Measurements from ENCODE around the gene WFDC11.
"Not testable (repeated sequence)": the region's sequence is repeated elsewhere in the genome, so short reads cannot be mapped to it uniquely, and the experiment has no call there.

Gene WFDC11

DNA sequence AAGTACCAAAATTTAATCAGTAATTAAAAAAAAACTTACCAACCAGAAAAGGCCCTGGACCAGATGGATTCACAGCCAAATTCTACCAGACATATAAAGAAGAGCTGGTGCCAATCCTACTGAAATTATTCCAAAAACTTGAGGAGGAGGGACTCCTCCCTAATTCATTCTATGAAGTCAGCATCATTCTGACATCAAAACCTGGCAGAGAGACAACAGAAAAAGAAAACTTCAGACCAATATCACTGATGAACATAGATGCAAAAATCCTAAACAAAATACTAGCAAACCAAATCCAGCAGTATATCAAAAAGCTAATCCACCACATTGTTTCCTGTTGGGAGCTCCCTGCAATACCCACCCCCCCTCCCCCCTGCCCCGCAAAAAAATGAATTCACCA lies at the start of gene WFDC11:
Gene WFDC11, minus strand, starts transcription at position 101 of the 400 bp plus-strand sequence. CDS start 19,639 bp downstream, outside the sequence.
- no peak for DNase-seq (ENCODE audit: low read depth)

DNA sequence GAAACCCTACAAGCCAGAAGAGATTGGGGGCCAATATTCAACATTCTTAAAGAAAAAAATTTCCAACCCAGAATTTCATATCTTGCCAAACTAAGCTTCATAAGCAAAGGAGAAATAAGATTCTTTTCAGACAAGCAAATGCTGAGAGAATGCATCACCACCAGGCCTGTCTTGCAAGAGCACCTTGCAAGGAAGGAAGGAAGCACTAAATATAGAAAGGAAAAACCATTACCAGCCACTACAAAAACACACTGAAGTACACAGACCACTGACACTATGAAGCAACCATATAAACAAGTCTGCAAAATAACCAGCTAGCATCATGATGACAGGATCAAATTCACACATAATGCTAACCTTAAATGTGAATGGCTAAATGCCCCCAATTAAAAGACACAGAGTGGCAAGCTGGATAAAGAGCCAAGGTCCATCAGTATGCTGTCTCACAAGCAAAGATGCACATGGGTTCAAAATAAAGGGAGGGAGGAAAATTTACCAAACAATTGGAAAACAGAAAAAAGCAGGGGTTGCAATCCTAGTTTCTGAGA lies 46.2 kb upstream of the WFDC11 start:
- not testable (repeated sequence) for DNase-seq (ENCODE audit: low read depth)

DNA sequence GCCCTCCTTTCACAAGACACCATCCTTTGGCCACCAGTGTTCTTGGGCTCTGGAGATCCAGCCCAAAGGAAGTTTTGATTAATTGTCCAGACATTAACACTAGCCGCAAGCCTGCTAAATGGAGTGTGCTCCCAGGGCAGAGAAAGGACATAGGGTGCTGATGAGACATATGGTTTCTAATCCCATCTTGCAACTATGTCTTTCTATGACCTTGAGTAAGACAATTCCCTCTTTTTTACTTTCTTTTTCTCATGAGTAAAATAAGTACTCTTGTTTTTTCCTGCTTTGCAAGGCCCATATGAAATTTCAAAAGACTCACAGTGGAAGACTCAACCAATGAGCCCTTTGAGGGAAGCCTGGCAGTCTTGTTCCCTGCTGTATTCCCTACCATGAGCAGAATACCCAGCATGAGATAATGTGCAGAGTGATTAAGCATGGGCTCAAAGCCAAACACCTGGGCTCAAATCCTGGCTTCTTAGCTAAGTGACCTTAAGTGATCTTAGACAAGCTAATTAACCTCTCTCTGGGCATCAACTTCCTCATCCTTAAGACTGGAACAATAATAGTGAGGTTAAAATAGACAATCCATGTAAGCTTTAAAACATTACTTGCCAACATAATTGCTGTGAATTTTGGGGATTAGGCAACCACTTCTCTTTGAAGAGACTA lies 35.1 kb upstream of the WFDC11 start, which contains the start of gene WFDC10B:
Gene WFDC10B, minus strand, starts transcription at position 51 of the 669 bp plus-strand sequence. CDS start 19,027 bp downstream, outside the sequence.
- DNase-seq (ENCODE audit: low read depth) = no peak

DNA sequence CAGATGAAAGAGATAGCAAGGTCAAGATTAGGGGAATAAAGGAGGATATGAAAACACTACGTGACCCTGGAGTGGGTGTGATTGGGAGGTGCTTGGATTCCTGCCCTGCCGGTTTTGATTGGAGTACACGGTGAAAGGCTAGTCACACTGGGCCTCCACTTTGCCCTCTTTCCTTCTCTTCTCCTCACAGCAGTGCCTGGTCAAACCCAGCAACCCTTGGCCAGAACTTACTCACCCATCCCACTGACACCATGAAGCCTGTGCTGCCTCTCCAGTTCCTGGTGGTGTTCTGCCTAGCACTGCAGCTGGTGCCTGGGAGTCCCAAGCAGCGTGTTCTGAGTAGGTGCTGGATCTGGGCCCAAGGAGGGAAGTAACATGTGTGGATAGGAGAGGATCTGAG lies 31.8 kb upstream of the WFDC11 start, which contains the start of gene WFDC13:
Gene WFDC13, plus strand, starts transcription at position 166 of the 400 bp plus-strand sequence. Its CDS starts 86 bp downstream, at position 252.
- DNase-seq (ENCODE audit: low read depth) = no peak

DNA sequence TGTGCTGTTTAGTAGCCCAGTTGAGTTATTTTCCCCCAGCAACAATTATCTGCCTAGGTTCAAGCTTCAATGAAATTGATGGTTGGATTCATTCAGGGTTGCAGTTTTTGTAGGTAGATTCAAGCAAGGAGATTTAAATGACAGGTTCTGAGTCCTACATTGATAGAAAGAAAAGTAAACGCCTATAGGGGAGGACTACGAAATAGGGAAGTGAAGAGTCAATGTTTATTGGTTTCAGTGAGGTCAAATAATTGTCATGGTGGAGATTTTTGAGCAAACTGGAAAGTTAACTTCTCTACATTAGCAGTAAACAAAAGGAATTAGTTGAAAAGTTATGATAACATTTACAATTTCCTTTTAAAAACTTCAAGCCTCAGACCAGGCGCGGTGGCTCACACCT lies 31.1 kb upstream of the WFDC11 start:
- DNase-seq (ENCODE audit: low read depth) = no peak

DNA sequence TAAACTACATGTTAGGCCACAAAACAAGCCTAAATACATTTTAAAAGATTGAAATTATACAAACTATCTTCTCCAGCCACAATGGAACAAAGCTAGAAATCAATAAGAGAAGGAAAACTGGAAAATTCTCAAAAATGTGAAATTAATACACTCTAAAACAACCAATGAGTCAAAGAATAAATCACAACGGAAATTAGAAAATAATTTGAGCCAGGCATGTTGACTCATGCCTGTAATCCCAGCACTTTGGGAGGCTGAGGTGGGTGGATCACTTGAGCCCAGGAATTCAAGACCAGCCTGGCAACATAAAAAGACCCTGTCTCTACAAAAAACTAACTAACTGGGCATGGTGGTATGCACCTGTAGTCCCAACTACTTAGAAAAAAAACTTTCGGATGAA lies 25.5 kb upstream of the WFDC11 start:
- DNase-seq (ENCODE audit: low read depth) = no peak

DNA sequence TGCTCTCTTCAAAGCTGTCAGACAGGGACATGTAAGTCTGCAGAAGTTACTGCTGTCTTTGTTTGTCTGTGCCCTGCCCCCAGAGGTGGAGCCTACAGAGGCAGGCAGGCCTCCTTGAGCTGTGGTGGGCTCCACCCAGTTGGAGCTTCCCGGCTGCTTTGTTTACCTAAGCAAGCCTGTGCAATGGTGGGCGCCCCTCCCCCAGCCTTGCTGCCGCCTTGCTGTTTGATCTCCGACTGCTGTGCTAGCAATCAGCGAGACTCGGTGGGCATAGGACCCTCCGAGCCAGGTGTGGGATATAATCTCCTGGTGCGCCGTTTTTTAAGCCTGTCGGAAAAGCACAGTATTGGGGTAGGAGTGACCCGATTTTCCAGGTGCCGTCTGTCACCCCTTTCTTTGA lies 23.3 kb upstream of the WFDC11 start:
- not testable (repeated sequence) for DNase-seq (ENCODE audit: low read depth)

DNA sequence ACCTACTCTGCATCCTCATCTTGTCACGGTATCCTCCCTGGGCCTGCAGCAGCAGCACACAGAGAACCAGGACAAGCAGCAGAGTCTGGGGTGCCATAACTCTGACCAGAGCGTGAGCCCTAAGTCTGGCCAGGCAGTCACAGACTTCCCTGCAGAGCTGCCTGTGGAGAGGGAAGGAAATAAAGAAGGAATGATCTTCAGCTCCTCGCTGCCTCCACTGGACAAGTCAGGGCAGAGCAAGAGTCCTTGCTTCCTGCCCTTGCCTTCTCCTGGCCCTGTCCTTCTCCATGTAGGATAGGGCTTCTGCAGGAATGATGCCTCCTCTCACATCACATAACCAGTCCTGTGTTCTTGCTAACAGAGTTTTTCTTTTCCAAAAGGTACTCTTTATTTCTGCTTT lies 15.9 kb upstream of the WFDC11 start:
- no peak for DNase-seq (ENCODE audit: low read depth)

DNA sequence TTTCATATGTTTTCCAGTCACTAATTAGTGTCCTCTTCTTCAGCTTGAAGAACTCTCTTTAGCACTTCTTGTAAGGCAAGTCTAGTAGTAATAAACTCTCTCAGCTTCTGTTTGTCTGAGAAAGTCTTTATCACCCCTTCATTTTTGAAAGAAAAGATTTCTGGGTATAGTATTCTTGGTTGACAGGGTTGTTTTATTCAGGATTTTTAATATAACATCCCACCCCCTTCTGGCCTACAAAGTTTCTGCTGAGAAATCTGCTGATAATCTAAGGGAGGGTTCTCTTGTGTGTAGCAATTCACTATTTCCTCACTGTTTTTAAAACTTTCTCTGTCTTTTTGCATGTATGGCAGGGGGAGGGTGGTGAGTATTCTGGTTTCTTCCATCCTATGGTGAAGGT lies 9.6 kb upstream of the WFDC11 start:
- no peak for DNase-seq (ENCODE audit: low read depth)

DNA sequence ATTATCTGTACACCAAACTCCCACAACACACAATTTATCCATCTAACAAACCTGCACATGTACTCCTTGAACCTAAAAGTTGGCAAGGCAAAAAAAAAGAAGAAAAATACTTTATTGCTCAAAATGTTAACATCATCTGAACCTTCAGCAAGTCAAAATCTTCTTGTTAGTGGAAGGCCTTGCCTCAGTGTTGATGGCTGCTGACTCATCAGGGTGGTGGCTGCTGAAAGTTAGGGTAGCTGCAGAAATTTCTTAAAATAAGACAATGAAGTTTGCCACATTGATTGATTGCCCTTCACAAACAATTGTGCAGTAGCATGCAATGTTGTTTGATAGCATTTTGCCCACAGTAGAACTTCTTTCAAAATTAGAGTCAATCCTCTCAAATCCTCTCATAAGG lies 2.7 kb upstream of the WFDC11 start:
- no peak for DNase-seq (ENCODE audit: low read depth)

DNA sequence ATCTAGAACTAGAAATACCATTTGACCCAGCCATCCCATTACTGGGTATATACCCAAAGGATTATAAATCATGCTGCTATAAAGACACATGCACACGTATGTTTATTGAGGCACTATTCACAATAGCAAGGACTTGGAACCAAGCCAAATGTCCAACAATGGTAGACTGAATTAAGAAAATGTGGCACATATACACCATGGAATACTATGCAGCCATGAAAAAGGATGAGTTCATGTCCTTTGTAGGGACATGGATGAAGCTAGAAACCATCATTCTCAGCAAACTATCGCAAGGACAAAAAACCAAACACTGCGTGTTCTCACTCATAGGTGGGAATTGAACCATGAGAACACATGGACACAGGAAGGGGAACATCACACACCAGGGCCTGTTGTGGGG lies 13.0 kb downstream of the WFDC11 start:
- not testable (repeated sequence) for DNase-seq (ENCODE audit: low read depth)

DNA sequence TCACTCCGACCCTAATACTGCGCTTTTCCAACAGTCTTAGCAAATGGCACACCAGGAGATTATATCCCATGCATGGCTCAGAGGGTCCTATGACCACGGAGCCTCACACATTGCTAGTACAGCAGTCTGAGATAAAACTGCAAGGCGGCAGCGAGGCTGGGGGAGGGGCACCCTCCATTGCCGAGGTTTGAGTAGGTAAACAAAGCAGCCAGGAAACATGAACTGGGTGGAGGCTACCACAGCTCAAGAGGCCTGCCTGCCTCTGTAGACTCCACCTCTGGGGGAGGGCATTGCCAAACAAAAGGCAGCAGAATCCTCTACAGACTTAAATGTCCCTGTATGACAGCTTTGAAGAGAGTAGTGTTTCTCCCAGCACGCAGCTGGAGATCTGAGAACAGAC lies 18.3 kb downstream of the WFDC11 start:
- not testable (repeated sequence) for DNase-seq (ENCODE audit: low read depth)

DNA sequence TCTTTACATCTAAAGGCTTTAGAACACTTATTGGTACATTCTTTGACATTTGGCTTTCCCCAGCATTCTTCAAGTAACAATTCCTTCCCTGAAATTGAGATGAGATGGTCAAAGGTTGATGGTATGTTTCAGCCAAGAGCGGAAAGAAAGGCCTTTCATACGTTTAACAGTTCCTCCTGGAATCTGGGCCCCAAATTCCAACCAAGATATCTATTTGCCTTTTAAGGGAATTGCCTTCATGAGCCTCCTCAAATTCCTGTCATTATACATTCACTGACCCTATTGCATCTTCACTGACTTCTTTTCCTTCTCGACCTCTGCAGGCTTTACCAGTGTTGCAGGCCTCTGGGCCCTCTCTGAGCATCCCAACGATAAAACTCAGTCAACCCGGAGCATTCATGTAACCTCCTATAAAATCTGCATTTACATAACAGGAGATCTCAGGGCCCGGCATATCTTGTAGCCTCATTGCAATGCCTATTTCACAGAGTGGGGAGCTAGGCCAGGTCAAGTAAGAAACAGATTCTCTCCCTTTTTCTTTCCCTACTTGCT lies 20.7 kb downstream of the WFDC11 start:
- DNase-seq (ENCODE audit: low read depth) = no peak

DNA sequence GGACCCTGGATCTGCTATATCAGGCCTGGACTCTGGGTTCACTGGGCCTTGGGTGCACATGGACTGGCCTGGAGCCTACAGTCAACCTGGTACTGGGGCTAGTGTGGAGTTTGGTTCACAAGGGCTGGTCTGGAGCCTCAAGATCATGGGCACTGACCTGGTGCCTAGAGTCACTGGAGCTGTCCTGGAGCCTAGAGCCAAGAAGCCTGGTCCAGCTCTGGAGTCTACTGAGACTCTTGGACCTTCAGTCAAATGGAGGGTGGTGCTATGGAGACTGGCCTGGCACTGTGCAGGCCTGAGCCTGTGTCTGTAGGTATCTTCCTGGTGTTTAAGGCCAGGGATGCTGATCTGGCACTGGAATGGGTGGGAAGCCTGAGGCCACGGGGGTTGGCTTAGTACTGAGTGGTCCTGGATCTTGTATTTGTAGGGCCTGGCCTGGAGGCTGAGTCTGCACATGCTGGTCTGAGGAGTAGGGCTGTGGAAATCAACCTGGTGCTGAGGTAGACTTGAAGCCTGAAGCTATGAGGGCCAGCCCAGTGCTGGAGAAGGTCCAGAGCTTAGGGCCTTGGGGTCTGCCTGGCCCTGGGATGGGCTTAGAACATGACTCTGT lies 22.5 kb downstream of the WFDC11 start:
- DNase-seq (ENCODE audit: low read depth) = no peak

DNA sequence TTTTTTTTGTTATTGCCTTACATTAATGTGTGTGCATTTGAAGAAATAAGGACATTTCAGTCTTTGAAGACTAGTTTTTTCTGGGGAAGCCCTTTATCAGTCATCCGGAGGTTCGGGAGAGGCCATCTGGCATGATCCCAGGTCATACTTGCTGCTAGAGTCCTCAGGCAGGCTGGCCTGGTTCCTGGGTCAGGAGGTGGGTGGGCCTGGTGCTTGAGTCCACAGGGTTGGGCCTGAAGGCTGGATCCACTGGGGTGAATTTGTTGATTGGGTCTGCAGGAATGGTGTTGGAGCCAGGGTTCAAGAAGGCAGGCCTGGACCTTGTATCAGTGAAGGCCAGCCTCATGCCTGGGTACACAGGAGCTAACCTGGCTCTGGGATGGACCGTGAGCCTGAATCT lies 23.2 kb downstream of the WFDC11 start:
- no peak for DNase-seq (ENCODE audit: low read depth)

DNA sequence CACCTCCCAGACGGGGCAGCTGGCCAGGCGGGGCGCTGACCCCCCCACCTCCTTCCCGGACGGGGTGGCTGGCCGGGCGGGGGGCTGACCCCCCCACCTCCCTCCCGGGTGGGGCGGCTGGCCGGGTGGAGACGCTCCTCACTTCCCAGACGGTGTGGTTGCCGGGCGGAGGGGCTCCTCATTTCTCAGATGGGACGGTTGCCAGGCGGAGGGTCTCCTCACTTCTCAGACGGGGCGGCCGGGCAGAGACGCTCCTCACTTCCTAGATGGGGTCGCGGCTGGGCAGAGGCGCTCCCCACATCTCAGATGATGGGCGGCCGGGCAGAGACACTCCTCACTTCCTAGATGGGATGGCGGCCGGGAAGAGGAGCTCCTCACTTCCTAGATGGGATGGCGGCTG lies 24.2 kb downstream of the WFDC11 start:
- DNase-seq (ENCODE audit: low read depth) = not testable (repeated sequence)

DNA sequence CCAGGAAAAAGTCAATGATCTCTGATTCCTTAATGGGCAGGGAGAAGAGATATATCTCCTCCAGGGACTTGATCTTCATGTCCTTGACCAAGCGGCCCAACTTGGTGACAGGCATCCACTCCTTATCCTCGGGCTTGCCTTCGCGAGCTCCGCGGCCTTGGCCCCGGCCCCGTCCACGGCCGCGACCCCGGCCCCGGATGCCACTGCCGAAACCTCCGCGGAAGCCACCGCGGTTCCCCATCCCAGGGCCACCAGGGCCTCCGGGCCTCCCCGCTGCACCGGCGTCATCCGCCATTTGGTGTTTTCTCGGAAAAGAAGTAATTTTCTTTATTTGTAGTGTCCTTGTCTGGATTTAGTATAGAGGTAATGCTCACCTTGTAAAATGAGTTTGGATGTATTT lies 29.0 kb downstream of the WFDC11 start:
- DNase-seq (ENCODE audit: low read depth) = not testable (repeated sequence)

DNA sequence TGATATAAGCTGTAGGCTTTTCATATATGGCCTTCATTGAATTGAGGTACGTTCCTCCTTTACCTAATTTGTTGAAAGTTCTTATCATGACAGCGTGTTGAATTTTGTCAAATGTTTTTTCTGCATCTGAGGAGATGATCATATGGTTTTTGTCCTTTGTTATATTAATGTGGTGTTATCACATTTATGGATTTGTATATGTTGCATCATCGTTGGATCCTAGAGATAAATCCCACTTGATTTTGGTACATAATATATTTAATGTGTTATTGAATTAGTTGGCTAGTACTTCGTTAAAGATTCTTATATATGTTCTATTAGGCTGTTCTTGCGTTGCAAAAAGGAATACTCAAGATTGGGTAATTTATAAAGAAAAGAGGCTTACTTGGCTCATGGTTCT lies 30.4 kb downstream of the WFDC11 start:
- no peak for DNase-seq (ENCODE audit: low read depth)

DNA sequence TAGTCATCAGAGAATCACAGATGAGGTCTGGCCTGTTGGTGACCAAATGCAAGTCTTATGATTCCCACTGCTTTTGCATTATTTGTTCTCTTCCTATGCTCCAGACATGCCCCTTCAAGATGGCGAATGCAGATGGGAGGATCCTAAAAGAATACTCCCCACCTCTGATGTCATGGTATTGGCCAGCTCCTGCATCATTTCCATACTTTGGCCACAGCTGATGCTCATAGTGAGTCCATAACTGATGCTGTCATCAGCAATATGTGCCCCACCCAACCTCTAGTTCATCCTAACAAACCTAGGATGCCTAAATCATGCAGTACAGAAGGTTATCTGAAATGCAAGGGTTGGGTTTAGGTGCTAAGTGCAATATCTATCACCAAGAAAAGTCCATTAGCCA lies 33.5 kb downstream of the WFDC11 start:
- DNase-seq (ENCODE audit: low read depth) = no peak

DNA sequence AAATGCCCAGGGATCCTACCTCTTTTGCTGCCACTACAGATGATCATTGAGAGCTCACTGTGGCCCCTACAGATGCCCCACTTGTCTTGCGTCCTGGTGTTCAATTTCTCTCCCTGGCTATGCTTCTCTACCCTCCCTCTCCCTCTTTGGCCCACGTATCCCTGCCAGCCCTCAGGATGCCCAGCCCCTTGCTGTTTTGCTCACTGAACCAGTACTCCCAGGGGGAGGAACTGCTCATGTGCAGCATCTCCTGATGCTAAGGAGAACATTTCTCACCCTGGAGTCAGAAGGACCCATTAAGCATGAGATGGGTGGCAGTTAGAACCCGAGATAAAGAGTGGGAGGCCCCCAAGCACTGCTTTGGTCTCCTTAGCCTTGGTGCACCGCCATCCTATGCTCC lies 38.9 kb downstream of the WFDC11 start, which contains the start of gene WFDC9:
Gene WFDC9, minus strand, starts transcription at position 101 of the 400 bp plus-strand sequence. CDS start 21,103 bp downstream, outside the sequence.
- DNase-seq (ENCODE audit: low read depth) = no peak

DNA sequence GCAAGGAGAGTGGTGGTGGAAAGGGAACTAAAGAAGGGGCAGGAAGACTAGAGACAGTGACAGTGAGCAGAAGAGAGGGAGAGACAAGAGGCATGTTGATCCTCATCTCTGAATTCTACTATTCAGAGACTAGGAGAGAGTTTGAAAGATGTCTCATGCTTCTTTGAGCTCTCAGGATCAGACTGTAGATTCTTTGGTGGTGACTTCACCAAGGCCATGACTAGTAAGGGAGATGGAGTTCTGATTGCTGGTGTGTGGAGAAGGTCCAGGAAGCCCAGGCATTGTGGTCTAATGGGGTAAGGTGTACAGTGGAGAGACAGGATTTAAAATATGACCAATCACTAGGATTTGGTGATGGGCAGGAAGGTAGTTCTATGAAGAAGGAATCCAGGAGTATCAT lies 39.7 kb downstream of the WFDC11 start:
- DNase-seq (ENCODE audit: low read depth) = no peak

DNA sequence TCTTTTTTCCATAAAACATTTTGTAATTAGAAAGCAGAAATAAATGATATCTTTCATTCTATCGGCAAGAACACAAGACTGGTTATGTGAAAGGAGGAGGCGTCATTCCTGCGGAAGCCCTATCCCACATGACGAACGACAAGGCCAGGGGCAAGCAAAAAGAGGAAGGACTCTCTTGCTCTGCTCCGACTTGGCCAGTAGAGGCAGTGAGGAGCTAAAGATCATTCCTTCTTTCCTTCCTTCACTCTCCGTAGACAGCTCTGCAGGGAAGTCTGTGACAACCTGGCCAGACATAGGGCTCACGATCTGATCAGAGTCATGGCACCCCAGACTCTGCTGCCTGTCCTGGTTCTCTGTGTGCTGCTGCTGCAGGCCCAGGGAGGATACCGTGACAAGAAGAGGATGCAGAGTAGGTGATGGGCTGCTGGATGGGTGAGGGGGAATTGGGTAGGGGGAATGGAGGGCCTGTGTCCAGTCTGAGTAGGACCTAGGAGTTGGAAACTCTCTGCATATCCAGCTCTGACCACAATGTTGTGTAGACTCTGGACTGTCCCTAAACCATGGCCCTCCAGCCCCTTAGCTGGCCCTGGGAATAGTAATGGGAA lies 40.4 kb downstream of the WFDC11 start, which contains the start of gene WFDC10A:
Gene WFDC10A, plus strand, starts transcription at position 244 of the 605 bp plus-strand sequence. Its CDS starts 75 bp downstream, at position 319.
- DNase-seq (ENCODE audit: low read depth) = no peak

Data from T-helper 22 cell (primary cell).